Inferior parietal cortex (tissue), 1 donor: Measurements from ENCODE around the gene OR2T2.
"Not testable (repeated sequence)": the region's sequence is repeated elsewhere in the genome, so short reads cannot be mapped to it uniquely, and the experiment has no call there.

ENCODE experiments used
- DNase-seq: peaks from one replicate; pipeline ENCODE4 v3.0.0-alpha.2; 2016; ENCODE audit errors: extremely low spot score

Gene OR2T2

DNA sequence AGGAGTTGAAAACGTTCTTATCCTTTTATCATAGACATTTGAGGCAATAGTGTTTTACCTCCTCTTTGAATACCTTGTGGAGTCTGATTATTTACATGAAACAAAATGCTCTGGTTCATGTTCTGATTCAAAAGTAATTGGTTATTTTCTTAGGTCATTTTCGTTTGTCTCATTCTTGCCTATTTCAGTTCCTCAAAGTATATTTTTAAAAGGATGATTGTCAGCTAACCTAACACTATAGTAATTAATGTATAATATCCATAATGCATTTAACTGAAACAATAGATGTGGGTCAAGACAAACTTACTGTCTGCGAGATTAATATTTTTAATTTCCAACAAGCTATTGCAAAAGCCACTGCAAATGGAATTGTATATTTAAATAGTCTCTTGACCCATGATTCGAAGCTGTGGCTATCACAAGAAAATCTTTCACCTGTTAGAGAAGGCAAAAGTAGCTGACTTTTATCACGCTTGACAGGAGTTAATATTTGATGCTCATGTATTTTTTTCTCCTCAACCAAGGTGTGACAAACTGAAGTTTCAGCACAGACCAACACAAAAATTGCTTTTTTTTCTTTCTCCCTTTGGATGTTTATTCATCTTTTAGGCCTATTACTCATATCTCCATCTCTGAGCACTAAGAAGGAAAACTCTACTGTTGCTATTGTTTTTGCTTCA, 5.2 kb downstream of the OR2T2 start:
- not testable (repeated sequence) for DNase-seq

DNA sequence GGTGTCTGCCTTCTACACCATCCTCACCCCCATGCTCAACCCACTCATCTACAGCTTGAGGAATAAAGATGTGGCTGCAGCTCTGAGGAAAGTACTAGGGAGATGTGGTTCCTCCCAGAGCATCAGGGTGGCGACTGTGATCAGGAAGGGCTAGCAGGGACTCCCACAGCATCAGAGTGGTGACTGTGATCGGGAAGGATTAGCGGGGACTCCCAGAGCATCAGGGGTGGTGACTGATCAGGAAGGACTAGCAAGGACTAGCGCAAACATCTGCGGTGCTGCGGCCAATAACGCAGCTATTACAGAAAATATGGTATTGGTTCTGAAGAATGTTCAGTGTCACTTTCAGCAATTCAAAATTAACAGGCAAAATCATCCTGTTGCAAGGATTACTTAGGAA, 8.2 kb downstream of the OR2T2 start:
- not testable (repeated sequence) for DNase-seq

DNA sequence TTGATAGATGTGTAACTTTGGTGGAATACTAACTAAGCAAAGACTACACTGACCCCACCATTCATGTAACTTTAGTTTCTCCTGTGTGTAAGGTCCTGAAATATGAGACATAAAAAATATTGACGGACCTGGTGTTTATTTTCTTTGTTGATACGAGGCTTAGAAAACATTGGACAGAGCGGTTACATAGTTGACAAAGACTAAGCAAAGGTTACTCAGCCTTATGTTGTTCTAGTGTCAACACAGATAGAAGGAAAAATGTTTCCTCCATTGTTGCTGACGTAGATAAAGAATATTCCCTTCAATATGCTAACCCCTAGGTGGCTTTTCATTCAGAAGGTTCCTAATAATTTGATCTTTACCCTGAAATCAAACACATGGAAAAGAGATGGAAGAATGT, 9.6 kb downstream of the OR2T2 start:
- DNase-seq: not testable (repeated sequence)

DNA sequence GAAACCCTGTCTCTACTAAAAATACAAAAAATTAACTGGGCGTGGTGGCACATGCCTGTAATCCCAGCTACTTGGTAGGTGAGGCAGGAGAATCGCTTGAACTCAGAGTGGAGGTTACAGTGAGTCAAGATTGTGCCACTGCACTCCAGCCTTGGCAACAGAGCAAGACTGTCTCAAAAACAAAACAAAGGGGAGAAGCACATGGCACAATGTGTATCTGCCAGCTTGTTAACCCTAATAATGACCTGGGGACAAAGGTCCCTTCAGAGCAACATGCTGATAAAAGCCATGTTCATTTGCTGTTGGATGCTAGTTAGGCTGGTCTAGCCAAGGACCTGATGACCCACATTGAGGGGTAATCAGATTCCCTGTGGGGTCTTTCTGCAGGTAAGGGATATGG, 11.2 kb downstream of the OR2T2 start:
- not testable (repeated sequence) for DNase-seq

DNA sequence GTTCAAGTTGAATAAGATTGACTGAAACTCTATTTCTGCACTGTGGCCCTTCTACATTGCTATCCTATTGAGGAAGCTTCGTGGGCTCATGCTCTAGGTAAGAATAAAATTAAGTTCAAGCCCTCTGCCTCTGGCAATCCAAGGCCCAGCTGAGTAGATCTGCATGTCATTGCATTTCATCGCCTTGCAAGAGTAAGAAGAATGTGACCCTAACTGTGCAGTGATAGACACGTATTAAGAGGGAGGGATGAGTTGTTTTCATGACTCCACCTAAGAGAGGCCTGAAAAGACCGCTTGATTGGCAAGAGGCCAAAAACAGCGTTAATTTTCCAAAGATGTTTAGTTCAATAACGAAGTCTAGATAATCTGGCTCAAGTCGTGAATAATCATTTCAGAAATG, 13.7 kb downstream of the OR2T2 start:
- DNase-seq: not testable (repeated sequence)

DNA sequence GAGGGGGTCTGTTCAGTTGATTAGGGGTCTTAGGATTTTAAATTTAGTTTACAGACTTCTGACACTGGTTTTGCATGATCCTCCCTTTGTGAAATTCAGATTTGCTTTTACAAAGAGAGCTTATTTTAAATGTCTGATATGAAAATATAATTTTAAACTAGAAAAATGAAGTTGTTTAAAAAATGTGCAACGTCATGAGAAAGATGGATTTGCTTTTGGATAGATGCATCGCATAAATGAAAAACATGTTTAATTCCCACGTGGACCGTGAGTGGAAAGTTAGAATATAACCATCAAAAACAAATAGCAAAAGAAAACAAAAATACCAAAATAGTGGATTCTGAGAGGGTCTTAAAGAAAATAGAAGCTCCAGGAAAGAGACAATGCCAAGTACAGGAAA, 25.7 kb downstream of the OR2T2 start:
- no peak for DNase-seq

DNA sequence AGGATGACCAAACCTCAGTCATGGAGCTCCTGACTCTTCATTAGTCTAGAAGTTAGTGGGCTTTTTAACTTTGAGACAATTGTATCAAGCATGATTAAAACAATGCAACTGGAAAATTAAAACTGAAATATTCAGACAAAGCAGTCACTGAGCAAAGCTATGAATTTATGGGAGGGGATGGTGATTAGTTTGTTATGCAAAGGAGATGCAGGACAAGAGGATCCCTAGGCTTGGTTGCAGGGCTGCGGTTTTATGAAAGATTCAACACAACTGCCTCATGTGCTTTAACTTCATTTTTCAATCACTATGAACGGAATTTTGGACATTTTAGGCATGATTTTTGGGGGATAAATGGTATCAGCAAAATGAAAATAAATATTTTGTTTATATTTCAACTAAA, 26.7 kb downstream of the OR2T2 start:
- DNase-seq: not testable (repeated sequence)

DNA sequence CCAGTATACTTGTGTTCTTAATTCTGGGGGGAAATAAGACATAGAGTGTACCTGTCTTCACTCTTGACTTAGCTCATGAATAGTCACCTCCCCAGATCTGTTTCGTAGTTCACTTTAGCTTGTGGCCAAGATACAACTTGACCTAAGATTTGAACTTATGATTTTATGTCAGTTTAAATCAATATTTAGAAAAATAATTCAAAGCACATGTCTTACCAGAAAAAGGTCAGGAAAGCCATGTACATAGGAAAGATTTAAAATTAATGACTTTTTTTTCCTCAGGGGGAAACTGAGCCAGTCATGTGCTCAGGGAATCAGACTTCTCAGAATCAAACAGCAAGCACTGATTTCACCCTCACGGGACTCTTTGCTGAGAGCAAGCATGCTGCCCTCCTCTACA, 27.6 kb downstream of the OR2T2 start, which contains the start of gene OR2T3:
OR2T3 (plus strand) TSS at position 301 of the 400 bp plus-strand sequence; CDS start at position 301, 0 bp downstream.
- not testable (repeated sequence) for DNase-seq

DNA sequence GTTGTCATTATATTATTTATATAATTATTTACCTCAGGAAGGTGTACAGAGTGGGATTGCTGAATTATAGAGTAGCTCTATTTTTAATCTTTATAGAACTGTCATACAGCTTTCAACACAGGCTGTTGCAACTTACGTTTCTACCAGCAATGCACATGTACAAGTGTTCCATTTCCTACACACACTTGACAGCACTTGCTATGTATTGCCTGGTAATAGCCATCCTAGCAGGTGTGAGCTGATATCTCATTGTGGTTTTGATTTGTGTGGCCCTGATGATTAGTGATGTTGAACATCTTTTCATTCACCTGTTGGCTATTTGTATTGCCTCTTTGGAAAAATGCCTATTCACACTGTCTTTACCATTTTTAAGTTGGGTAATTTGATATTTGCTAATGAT, 30.2 kb downstream of the OR2T2 start:
- not testable (repeated sequence) for DNase-seq

DNA sequence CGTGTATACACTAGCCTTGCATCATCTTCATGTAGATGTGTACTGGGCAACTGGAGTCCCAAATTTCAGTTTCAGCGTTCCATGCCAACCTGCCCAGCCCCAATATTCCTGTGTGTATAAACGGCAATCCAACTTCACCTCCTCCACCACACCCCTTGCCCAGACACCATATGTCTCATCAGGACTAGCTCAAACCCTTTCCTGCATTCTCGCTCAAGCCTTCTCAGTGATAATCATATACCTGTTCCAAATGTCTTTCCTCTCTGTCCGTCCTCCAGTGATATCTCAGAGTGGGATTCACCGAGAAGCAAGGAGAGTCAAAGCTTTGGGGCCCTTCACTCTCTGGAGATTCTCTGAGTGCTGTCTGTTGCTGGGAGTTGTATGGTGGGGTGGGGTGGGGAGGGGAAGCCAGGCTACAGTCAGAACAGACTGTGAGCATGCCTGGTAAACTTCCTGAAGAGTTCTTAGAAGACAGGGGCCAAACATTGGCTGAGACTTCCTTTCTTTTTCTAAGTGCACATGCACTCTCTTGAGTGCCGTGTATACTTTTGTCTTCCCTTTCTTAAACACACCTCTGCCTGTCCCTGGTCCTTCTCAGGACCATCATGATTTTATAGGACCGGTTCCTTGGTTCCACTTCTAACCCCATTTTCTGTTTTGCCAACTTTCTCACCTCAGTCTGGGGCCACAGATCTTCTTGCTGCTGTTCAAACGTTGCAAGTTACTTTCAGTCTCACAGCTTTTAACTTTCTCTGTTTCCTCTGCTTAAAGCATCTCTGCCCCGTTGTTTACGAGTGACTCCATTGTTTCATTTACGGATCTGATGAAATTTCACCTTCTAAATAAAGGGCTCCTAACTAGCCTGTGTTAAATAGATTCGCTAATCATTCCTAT, 36.5 kb downstream of the OR2T2 start:
- not testable (repeated sequence) for DNase-seq

DNA sequence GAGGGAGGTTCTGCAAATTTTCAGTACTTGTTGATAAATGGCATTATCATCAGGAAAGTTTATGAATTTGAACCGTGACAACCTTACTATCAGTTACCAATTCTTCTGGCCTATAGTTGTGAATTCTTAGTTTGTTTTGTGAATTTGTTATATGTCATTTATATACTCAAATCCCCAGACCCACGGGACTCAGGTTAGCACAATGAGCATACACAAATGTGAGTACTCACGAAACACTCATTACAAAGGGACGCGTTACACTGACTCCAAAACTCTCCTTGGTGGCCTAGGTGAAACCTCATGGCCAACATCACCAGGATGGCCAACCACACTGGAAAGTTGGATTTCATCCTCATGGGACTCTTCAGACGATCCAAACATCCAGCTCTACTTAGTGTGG, 42.9 kb downstream of the OR2T2 start, which contains the start of gene OR2T5:
OR2T5 (plus strand) TSS at position 301 of the 400 bp plus-strand sequence; CDS start at position 301, 0 bp downstream.
- DNase-seq: not testable (repeated sequence)

DNA sequence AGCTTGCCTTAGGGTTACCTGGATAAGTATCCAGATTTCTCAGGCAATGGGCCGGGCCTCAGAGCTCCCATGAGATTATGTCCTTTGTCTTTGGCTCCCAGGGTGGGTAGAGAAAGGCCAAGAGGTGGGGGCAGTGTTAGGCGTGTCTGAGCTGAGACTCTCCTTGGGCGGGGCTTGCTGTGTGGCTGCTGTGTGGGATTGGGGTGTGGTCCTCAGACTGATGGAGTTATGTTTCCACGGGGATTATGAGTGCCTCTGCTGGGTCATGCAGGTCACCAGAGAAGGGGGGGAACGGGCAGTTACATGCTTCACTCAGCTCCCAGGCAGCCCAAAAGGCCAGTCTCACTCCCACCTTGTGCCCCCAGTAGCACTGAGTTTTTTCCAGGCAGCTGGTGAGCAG, 51.2 kb downstream of the OR2T2 start:
- not testable (repeated sequence) for DNase-seq

DNA sequence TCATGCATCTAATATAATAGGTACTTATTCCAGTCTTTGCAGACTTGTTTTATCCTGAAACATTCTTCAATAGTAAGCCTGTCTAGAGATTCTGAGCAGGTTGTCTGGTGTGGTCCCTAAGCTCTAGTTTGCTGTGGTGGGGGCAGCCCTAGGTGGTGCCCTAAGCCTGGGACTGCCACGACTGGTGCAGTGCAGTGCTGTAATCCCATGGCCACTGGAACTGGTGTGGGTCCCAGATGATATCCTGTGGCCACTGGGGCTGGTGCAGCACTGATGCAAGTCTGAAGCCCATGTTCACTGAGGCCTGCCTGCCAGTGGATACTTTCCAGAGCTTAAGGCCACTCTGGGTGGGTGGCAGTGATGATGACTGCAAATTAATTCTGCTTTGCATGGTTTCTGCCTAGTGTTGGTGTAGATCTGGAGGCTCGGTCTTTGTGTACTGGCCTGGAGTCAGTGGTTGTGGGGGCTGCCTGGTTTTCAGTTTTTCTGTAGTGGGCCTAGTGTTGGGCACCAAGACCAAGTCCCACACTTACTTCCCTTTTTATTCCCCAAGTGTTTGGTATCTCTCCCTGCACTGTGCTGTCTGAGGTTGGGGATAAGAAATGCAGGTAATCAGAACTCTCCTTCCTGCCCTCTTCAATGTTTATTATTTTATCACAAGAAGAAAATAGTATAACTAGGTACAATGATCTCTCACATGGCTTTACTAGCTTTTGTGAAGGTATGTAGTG, 55.0 kb downstream of the OR2T2 start:
- DNase-seq: not testable (repeated sequence)
